CD4-positive, alpha-beta T cell treated with Interleukin-17A for 1 hour (primary cell): Measurements from ENCODE around the gene PPARD.
"Not testable (repeated sequence)": the region's sequence is repeated elsewhere in the genome, so short reads cannot be mapped to it uniquely, and the experiment has no call there.

ENCODE experiments used
- DNase-seq: peaks from one replicate; pipeline ENCODE4 v3.0.0-alpha.2; 2020

Gene PPARD

GRCh38 chr6:35342258-35343091, at the start of gene PPARD:
Gene PPARD, plus strand, starts transcription at chr6:35342558. Its CDS starts 68,530 bp downstream, at chr6:35411088.
- DNase-seq: peak; percentile 97

- DNase-seq: no peak
Measured at GRCh38 chr6:35293681-35294080, 48.7 kb upstream of the PPARD start.

GRCh38 chr6:35294308-35294945, 47.9 kb upstream of the PPARD start:
- peak; percentile 70 for DNase-seq

GRCh38 chr6:35295036-35295435, 47.3 kb upstream of the PPARD start:
- DNase-seq: no peak

GRCh38 chr6:35295521-35296315, 46.6 kb upstream of the PPARD start:
- DNase-seq: no peak

GRCh38 chr6:35296931-35297600, 45.3 kb upstream of the PPARD start:
- no peak for DNase-seq

- DNase-seq: peak; percentile 92
Measured at GRCh38 chr6:35297601-35298481, 44.5 kb upstream of the PPARD start, which contains the start of gene DEF6. Gene DEF6, plus strand, starts transcription at chr6:35297818. Its CDS starts 39 bp downstream, at chr6:35297857.

GRCh38 chr6:35298625-35299140, 43.7 kb upstream of the PPARD start:
- no peak for DNase-seq

- peak; percentile 45 for DNase-seq
Measured at GRCh38 chr6:35299674-35300073, 42.7 kb upstream of the PPARD start.

- peak; percentile 72 for DNase-seq
Measured at GRCh38 chr6:35300848-35301247, 41.5 kb upstream of the PPARD start.

- DNase-seq: peak; percentile 90
Measured at GRCh38 chr6:35302604-35303241, 39.6 kb upstream of the PPARD start.

- DNase-seq: no peak
Measured at GRCh38 chr6:35304299-35304698, 38.1 kb upstream of the PPARD start.

- peak; percentile 51 for DNase-seq
Measured at GRCh38 chr6:35305117-35305516, 37.2 kb upstream of the PPARD start.

GRCh38 chr6:35307138-35307537, 35.2 kb upstream of the PPARD start:
- DNase-seq: not testable (repeated sequence)

- DNase-seq: not testable (repeated sequence)
Measured at GRCh38 chr6:35308543-35308942, 33.8 kb upstream of the PPARD start.

- no peak for DNase-seq
Measured at GRCh38 chr6:35309611-35310264, 32.6 kb upstream of the PPARD start.

- DNase-seq: no peak
Measured at GRCh38 chr6:35310265-35310831, 32.0 kb upstream of the PPARD start.

- DNase-seq: peak; percentile 76
Measured at GRCh38 chr6:35311390-35312075, 30.8 kb upstream of the PPARD start.

GRCh38 chr6:35312076-35312800, 30.1 kb upstream of the PPARD start:
- no peak for DNase-seq
